A549 (cell line): ENCODE measurements around the gene PRSS35.

ENCODE experiments used
- BHLHE40 ChIP-seq: IDR thresholded peaks from 2 replicates; pipeline ENCODE4 v1.6.1; 2012; ENCODE audit warnings: low read depth, low read length, inconsistent platforms
- CBX2 ChIP-seq: fragments of 200-600 bp; sonication (generic); IDR thresholded peaks from 2 replicates; pipeline ENCODE4 v1.6.1; 2016; ENCODE audit warnings: low read depth, mild to moderate bottlenecking, borderline replicate concordance
- CHD4 ChIP-seq: fragments of 200-600 bp; sonication (generic); IDR thresholded peaks from 2 replicates; pipeline ENCODE4 v1.6.1; 2016; ENCODE audit warnings: antibody characterized with exemption, mild to moderate bottlenecking, borderline replicate concordance
- JUNB ChIP-seq: fragments of >200 bp; sonication (Bioruptor Twin); formaldehyde crosslinking; IDR thresholded peaks from 2 replicates; pipeline ENCODE4 v1.6.1; 2016
- PHF8 ChIP-seq: fragments of 200-600 bp; sonication (generic); IDR thresholded peaks from 2 replicates; pipeline ENCODE4 v1.6.1; 2016; ENCODE audit warnings: low read depth, mild to moderate bottlenecking, antibody characterized with exemption, moderate library complexity, borderline replicate concordance
- POLR2A ChIP-seq: IDR thresholded peaks from 2 replicates; pipeline ENCODE4 v1.6.1; 2012; ENCODE audit warnings: mild to moderate bottlenecking, low read length
- RFX5 ChIP-seq: fragments of 450-650 bp; IDR thresholded peaks from 2 replicates; pipeline ENCODE4 v1.7.1; 2014; ENCODE audit warnings: antibody characterized with exemption, mild to moderate bottlenecking, moderate library complexity
- RNF2 ChIP-seq: fragments of 200-600 bp; sonication (generic); IDR thresholded peaks from 2 replicates; pipeline ENCODE4 v1.6.1; 2016; ENCODE audit warnings: low read depth, mild to moderate bottlenecking, antibody characterized with exemption, moderate library complexity, borderline replicate concordance
- SMC3 ChIP-seq: fragments of >200 bp; sonication (Bioruptor Twin); formaldehyde crosslinking; IDR thresholded peaks from 3 replicates; pipeline ENCODE4 v1.6.1; 2018; ENCODE audit warnings: inconsistent platforms
- ZC3H11A ChIP-seq: fragments of 450-650 bp; IDR thresholded peaks from 2 replicates; pipeline ENCODE4 v1.6.1; 2014; ENCODE audit warnings: antibody characterized with exemption, mild to moderate bottlenecking
- TF ChIP-seq, protein P1 (sequence below): fragments of >200 bp; sonication (Bioruptor Twin); formaldehyde crosslinking; IDR thresholded peaks from 3 replicates; pipeline ENCODE4 v1.5.1; 2016
- TF ChIP-seq, protein P2 (sequence below): fragments of 200-600 bp; sonication (generic); IDR thresholded peaks from 2 replicates; pipeline ENCODE4 v1.6.1; 2016; ENCODE audit warnings: antibody characterized with exemption, mild to moderate bottlenecking, moderate library complexity

DNA sequence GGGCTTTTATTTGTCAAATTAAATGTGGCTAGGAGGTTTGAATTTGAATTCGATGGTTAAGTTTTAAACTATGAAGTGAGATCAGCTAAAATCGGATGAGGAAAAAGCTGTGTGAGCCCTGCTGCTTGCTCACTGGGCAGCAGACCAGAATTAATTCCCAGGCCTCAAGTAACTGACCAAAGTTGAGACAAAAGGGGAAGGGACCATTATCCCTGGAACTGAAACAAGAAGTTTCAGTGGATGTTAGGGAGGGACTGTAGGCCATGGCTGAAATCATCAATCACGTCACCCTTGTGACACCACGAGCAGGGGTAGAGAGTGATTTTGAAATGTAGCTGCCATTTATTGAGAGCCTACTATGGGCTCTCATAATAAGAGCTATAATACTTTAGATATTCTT lies 7.0 kb upstream of the PRSS35 start:
- TF ChIP-seq, protein P1, sequence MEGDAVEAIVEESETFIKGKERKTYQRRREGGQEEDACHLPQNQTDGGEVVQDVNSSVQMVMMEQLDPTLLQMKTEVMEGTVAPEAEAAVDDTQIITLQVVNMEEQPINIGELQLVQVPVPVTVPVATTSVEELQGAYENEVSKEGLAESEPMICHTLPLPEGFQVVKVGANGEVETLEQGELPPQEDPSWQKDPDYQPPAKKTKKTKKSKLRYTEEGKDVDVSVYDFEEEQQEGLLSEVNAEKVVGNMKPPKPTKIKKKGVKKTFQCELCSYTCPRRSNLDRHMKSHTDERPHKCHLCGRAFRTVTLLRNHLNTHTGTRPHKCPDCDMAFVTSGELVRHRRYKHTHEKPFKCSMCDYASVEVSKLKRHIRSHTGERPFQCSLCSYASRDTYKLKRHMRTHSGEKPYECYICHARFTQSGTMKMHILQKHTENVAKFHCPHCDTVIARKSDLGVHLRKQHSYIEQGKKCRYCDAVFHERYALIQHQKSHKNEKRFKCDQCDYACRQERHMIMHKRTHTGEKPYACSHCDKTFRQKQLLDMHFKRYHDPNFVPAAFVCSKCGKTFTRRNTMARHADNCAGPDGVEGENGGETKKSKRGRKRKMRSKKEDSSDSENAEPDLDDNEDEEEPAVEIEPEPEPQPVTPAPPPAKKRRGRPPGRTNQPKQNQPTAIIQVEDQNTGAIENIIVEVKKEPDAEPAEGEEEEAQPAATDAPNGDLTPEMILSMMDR, result no peak
- TF ChIP-seq SMC3 (no peak), RFX5 (no peak), POLR2A (no peak), CBX2 (no peak), RNF2 (no peak), BHLHE40 (no peak), ZC3H11A (no peak), CHD4 (no peak), PHF8 (no peak), JUNB (no peak)
- TF ChIP-seq, protein P2, sequence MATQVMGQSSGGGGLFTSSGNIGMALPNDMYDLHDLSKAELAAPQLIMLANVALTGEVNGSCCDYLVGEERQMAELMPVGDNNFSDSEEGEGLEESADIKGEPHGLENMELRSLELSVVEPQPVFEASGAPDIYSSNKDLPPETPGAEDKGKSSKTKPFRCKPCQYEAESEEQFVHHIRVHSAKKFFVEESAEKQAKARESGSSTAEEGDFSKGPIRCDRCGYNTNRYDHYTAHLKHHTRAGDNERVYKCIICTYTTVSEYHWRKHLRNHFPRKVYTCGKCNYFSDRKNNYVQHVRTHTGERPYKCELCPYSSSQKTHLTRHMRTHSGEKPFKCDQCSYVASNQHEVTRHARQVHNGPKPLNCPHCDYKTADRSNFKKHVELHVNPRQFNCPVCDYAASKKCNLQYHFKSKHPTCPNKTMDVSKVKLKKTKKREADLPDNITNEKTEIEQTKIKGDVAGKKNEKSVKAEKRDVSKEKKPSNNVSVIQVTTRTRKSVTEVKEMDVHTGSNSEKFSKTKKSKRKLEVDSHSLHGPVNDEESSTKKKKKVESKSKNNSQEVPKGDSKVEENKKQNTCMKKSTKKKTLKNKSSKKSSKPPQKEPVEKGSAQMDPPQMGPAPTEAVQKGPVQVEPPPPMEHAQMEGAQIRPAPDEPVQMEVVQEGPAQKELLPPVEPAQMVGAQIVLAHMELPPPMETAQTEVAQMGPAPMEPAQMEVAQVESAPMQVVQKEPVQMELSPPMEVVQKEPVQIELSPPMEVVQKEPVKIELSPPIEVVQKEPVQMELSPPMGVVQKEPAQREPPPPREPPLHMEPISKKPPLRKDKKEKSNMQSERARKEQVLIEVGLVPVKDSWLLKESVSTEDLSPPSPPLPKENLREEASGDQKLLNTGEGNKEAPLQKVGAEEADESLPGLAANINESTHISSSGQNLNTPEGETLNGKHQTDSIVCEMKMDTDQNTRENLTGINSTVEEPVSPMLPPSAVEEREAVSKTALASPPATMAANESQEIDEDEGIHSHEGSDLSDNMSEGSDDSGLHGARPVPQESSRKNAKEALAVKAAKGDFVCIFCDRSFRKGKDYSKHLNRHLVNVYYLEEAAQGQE, result no peak
